Keratinocyte (primary cell): ENCODE results near the gene ATF6.

ENCODE experiments used
- EZH2 ChIP-seq: IDR thresholded peaks from one replicate; pipeline ENCODE4 v1.6.1; 2012; ENCODE audit warnings: inconsistent platforms, mild to moderate bottlenecking, low read length, moderate library complexity
- TF ChIP-seq, protein P1 (sequence below), 3 experiments: IDR thresholded peaks in 1 of 3; conservative IDR thresholded peaks in 1 of 3; optimal IDR thresholded peaks in 1 of 3; 2 replicates in 2 of 3; 3 replicates in 1 of 3; pipeline versions ENCODE3 to v1.5.1; 2011; ENCODE audit warnings: low read length in 3 of 3, mild to moderate bottlenecking in 3 of 3, moderate library complexity in 2 of 3, control low read depth in 1 of 3, inconsistent platforms in 1 of 3; ENCODE audit not compliant: insufficient read depth in 2 of 3; ENCODE audit errors: extremely low read depth in 1 of 3

DNA sequence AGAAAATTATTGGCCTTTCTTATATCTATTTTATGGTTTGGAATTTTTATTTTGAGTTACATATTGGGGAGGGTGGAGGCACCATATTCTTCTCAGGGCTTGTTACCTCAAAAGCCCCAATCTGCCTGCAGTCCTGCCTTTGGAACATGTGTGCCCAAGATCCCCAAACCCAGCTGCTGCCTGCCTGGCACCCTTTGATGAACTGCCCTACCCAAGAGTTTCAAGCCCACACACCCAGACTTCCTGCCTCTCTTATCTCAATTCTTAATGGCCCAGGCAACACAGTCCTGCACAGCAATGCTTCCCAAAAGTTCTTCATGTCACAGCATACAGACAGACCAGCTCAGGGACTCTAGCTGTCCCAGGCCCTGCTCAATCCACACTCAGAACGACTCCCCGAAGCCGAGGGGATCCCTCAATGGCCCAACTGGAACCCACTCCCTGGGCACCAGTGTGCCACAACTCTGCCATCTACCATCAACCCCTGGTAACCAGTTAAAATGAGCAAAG lies 238.4 kb downstream of the ATF6 start:
- TF ChIP-seq, protein P1, sequence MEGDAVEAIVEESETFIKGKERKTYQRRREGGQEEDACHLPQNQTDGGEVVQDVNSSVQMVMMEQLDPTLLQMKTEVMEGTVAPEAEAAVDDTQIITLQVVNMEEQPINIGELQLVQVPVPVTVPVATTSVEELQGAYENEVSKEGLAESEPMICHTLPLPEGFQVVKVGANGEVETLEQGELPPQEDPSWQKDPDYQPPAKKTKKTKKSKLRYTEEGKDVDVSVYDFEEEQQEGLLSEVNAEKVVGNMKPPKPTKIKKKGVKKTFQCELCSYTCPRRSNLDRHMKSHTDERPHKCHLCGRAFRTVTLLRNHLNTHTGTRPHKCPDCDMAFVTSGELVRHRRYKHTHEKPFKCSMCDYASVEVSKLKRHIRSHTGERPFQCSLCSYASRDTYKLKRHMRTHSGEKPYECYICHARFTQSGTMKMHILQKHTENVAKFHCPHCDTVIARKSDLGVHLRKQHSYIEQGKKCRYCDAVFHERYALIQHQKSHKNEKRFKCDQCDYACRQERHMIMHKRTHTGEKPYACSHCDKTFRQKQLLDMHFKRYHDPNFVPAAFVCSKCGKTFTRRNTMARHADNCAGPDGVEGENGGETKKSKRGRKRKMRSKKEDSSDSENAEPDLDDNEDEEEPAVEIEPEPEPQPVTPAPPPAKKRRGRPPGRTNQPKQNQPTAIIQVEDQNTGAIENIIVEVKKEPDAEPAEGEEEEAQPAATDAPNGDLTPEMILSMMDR (optimal IDR thresholded peaks at IDR 0.05 in 1 of 3, IDR thresholded peaks at IDR 0.05 in 1 of 3, conservative IDR thresholded peaks at IDR 0.05 in 1 of 3; ENCODE audit: extremely low read depth in 1 of 3, insufficient read depth in 2 of 3, low read length in 3 of 3) = no peak
- TF ChIP-seq EZH2 = no peak
